ENCODE data around the gene ZFP92. TPM values are rescaled to one million over a fixed set of nuclear protein-coding genes. Genes with fewer than 3 reads are reported as not detected.

The ZFP92 gene
- total RNA-seq, 1 donor from 2014 or later, result 0.25 TPM

DNA sequence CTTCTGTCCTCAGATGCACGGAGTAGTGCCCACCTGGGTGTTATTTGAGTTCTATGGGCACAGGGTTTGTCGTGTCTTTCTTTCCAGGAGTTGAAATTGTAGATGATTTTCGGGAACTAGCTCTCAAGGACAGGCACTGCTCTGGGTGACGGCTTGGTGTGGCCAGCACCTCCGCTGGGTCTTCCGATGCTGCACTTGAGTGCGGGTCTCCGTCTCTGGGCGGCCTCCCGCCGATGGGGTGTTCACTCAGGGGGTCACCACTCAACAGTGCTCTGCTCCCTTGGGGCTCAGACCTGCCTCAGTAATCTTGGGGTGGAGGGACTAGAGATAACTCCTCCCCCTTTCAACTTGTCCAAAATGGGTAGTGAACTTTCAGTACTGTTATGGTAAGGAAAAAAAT is 2.5 kb downstream of the ZFP92 start:
- Histone ChIP-seq H3K4me3 (no peak overlapping the region), H3K36me3 (no peaks in the 10 kb centered on the region), H3K9me3 (no peaks in the 10 kb centered on the region), H3K4me1 (peaks cover 8% of the 10 kb centered on the region), H3K27ac (no peak overlapping the region), H3K27me3 (no peaks in the 10 kb centered on the region)
- DNase-seq (ENCODE audit: extremely low spot score in 2 of 2), result no peak
- TF ChIP-seq POLR2AphosphoS5 (IDR thresholded peaks at IDR 0.05; ENCODE audit: insufficient read depth in 1 of 2, low read depth in 1 of 2) (no peak), POLR2A (IDR thresholded peaks at IDR 0.05) (no peak)
- TF ChIP-seq, protein P1, sequence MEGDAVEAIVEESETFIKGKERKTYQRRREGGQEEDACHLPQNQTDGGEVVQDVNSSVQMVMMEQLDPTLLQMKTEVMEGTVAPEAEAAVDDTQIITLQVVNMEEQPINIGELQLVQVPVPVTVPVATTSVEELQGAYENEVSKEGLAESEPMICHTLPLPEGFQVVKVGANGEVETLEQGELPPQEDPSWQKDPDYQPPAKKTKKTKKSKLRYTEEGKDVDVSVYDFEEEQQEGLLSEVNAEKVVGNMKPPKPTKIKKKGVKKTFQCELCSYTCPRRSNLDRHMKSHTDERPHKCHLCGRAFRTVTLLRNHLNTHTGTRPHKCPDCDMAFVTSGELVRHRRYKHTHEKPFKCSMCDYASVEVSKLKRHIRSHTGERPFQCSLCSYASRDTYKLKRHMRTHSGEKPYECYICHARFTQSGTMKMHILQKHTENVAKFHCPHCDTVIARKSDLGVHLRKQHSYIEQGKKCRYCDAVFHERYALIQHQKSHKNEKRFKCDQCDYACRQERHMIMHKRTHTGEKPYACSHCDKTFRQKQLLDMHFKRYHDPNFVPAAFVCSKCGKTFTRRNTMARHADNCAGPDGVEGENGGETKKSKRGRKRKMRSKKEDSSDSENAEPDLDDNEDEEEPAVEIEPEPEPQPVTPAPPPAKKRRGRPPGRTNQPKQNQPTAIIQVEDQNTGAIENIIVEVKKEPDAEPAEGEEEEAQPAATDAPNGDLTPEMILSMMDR (IDR thresholded peaks at IDR 0.05), result no peak
- intact Hi-C loops (cut with DNase I), result no loop called here

DNA sequence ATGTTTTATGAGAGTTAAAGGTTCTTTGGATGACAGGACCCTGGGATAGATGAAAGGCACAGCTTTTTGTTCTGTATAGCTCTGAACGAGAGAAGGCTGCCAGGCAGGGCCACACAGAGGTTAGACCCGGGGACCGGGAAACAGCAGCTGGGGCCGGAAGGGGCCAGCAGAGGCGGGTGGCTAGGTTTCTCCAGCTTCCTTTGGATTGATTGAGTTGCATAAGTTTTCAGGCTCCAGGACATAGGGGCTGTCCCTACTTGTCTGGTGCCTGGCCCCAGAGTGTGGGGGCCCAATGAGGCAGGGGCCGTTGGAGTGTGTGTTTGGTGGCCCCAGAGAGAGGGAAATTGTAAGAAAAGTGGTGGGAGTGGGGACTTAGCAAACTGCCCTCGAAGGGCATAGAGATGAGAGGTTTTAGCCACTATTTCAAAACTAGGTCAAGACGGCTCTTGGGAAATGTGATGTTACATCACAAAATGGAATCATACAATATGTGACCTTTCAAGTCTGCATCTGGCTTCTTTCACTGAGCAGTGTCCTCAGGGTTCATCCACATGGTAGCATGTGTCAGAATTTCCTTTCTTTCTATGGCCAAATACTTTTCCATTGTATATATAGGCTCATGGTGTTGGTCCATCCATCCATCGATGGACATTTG is 3.7 kb downstream of the ZFP92 start:
- Histone ChIP-seq H3K9me3 (no peaks in the 10 kb centered on the region), H3K4me1 (peaks cover 8% of the 10 kb centered on the region), H3K27me3 (no peaks in the 10 kb centered on the region), H3K27ac (no peak overlapping the region), H3K36me3 (no peaks in the 10 kb centered on the region), H3K4me3 (no peak overlapping the region)
- intact Hi-C loops (cut with DNase I), result no loop called here
- TF ChIP-seq POLR2A (IDR thresholded peaks at IDR 0.05), result no peak
- no peak for TF ChIP-seq POLR2AphosphoS5 (IDR thresholded peaks at IDR 0.05; ENCODE audit: insufficient read depth in 1 of 2, low read depth in 1 of 2)
- TF ChIP-seq, protein P1 (IDR thresholded peaks at IDR 0.05), result no peak
- DNase-seq (ENCODE audit: extremely low spot score in 2 of 2), result no peak

DNA sequence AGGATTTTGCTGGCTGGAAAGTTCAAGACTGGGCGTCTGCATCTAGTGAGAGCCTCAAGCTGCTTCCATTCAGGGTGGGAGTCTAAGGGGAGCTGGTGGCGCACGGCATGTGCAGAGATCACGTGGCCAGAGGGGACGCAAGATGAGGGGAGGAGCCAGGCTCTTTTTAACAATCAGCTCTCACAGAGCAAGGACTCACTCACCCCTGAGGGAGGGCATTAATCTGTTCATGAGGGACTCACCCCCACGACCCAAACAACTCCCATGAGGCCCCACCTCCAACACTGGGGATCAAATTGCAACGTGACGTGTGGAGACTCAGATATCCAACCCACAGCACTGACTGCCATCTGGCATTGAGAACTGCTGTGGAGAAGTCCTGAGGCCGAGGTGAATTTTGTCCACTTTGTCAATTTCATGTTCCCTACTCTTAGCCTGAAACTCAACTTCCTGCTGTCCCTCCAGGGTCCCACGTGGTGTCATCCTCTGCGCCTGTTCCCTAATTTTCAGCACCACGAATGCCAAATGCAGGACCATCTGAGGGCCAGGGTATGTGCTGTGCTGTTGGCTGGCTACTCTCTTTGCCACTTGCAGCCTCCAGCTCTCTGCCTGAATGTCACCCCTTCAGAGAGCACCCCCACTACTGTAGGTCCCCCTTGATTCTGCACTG is 5.6 kb downstream of the ZFP92 start:
- no peaks in the 10 kb centered on the region for H3K9me3 ChIP-seq
- intact Hi-C loops (cut with DNase I), result no loop called here
- H3K4me1 ChIP-seq, result peaks cover 3% of the 10 kb centered on the region
- no peak overlapping the region for H3K4me3 ChIP-seq
- H3K36me3 ChIP-seq, result no peaks in the 10 kb centered on the region
- TF ChIP-seq, protein P1 (IDR thresholded peaks at IDR 0.05), result no peak
- TF ChIP-seq POLR2AphosphoS5 (IDR thresholded peaks at IDR 0.05; ENCODE audit: insufficient read depth in 1 of 2, low read depth in 1 of 2) (no peak), POLR2A (IDR thresholded peaks at IDR 0.05) (no peak)
- no peaks in the 10 kb centered on the region for H3K27me3 ChIP-seq
- H3K27ac ChIP-seq, result no peak overlapping the region
- no peak for DNase-seq (ENCODE audit: extremely low spot score in 2 of 2)

DNA sequence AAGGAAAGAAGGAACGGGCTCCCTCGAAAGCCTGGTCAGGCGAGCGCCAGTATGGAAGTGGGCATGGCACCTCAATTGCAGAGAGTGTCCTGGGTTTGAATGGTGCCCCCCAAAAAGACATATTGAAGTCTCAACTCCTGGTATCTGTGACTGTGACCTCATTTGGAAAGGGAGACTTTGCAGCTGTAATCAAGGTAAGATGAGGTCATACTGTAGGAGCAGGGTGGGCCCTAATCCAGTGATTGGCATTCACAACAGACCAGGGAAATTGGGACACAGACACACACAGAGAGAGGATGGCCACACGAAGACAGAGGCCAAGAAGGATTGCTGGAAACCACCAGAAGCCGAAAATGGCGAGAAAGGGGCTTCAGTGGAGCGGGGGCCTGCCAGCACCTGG is 6.4 kb downstream of the ZFP92 start:
- intact Hi-C loops (cut with DNase I), result no loop called here
- TF ChIP-seq POLR2A (IDR thresholded peaks at IDR 0.05) (no peak), POLR2AphosphoS5 (IDR thresholded peaks at IDR 0.05; ENCODE audit: insufficient read depth in 1 of 2, low read depth in 1 of 2) (no peak)
- TF ChIP-seq, protein P1 (IDR thresholded peaks at IDR 0.05), result no peak
- DNase-seq (ENCODE audit: extremely low spot score in 2 of 2), result no peak
- no peaks in the 10 kb centered on the region for H3K36me3 ChIP-seq
- H3K9me3 ChIP-seq, result no peaks in the 10 kb centered on the region
- H3K4me3 ChIP-seq, result no peak overlapping the region
- H3K27me3 ChIP-seq, result no peaks in the 10 kb centered on the region
- no peaks in the 10 kb centered on the region for H3K4me1 ChIP-seq
- H3K27ac ChIP-seq, result no peak overlapping the region
